H1 (cell line): ENCODE data around the gene TANC1. TPM values are rescaled to one million over a fixed set of nuclear protein-coding genes. Genes with fewer than 3 reads are reported as not detected.

ENCODE experiments used
- CTCF ChIA-PET: fragments of 300-600 bp; sonication (Branson Sonifier 250); formaldehyde crosslinking; loops from one replicate; lab custom pipeline; 2021; ENCODE audit not compliant: partially characterized antibody; lab: Charles Lee
- POLR2A ChIA-PET: fragments of 300-600 bp; sonication (Branson Sonifier 250); formaldehyde crosslinking; loops from one replicate; lab custom pipeline; 2021; ENCODE audit warnings: inconsistent platforms; ENCODE audit not compliant: partially characterized antibody; lab: Charles Lee
- DNase-seq, 2 experiments: peaks; one replicate each; pipeline versions ENCODE4 v3.0.0 to v3.0.0-alpha.2; 2010 to 2022; ENCODE audit warnings: low spot score in 2 of 2, low read depth in 1 of 2, mixed read lengths in 1 of 2
- FAIRE-seq: peaks from 2 replicates; lab custom pipeline; 2011; peaks lifted over from hg19 to GRCh38; lab: Jason Lieb, UNC
- H2AFZ ChIP-seq: 2 replicates; pipeline ENCODE4 v1.8.1; 2012; ENCODE audit warnings: low read length, inconsistent platforms
- H2AK5ac ChIP-seq: 2 replicates; pipeline ENCODE4 v1.6.1; 2013; ENCODE audit warnings: low read depth, low read length
- H2BK120ac ChIP-seq: replicated peaks from 2 replicates; pipeline ENCODE3; 2013; ENCODE audit warnings: low read depth, low read length, inconsistent platforms
- H2BK12ac ChIP-seq: 2 replicates; pipeline ENCODE4 v1.6.1; 2013; ENCODE audit warnings: low read depth, low read length
- H2BK15ac ChIP-seq: 2 replicates; pipeline ENCODE4 v1.6.1; 2013; ENCODE audit warnings: low read length
- H2BK20ac ChIP-seq: 2 replicates; pipeline ENCODE4 v1.6.1; 2013; ENCODE audit warnings: low read length
- H2BK5ac ChIP-seq: 2 replicates; pipeline ENCODE4 v1.6.1; 2013; ENCODE audit warnings: low read depth, low read length
- H3K14ac ChIP-seq: 2 replicates; pipeline ENCODE4 v1.6.1; 2013; ENCODE audit warnings: inconsistent platforms; ENCODE audit not compliant: insufficient read length
- H3K18ac ChIP-seq: 2 replicates; pipeline ENCODE4 v1.6.1; 2013; ENCODE audit warnings: low read length; ENCODE audit errors: extremely low read depth
- H3K23ac ChIP-seq: 2 replicates; pipeline ENCODE4 v1.6.1; 2013; ENCODE audit warnings: inconsistent platforms; ENCODE audit not compliant: insufficient read length
- H3K23me2 ChIP-seq: 2 replicates; pipeline ENCODE4 v1.6.1; 2013; ENCODE audit warnings: low read depth, low read length
- H3K27ac ChIP-seq: 2 replicates; pipeline ENCODE4 v1.6.1; 2011; ENCODE audit warnings: low read depth, low read length, inconsistent platforms
- H3K27me3 ChIP-seq, 4 experiments: replicated peaks in 1 of 4; 1 replicate in 1 of 4; 2 replicates in 3 of 4; pipeline versions ENCODE4 v1.6.1 to v1.8.1; 2011 to 2013; ENCODE audit warnings: low read length in 3 of 4, mild to moderate bottlenecking in 3 of 4, inconsistent platforms in 2 of 4, mixed read lengths in 2 of 4, moderate library complexity in 1 of 4; ENCODE audit not compliant: control insufficient read depth in 3 of 4, insufficient read depth in 3 of 4; ENCODE audit errors: extremely low read depth in 1 of 4
- H3K36me3 ChIP-seq, 4 experiments: 2 replicates each; pipeline versions ENCODE4 v1.6.1 to v1.8.1; 2011 to 2013; ENCODE audit warnings: mild to moderate bottlenecking in 4 of 4, low read length in 3 of 4, moderate library complexity in 2 of 4, control low read depth in 1 of 4, inconsistent platforms in 1 of 4; ENCODE audit not compliant: insufficient read depth in 4 of 4, control insufficient read depth in 2 of 4
- H3K4ac ChIP-seq: replicated peaks from 2 replicates; pipeline ENCODE3; 2013; ENCODE audit warnings: low read length, low read depth, mixed read lengths, inconsistent platforms; ENCODE audit not compliant: insufficient read length
- H3K4me1 ChIP-seq, 4 experiments: replicated peaks in 1 of 4; 1 replicate in 1 of 4; 2 replicates in 3 of 4; pipeline versions ENCODE4 v1.6.1 to v1.8.1; 2011 to 2013; ENCODE audit warnings: low read length in 3 of 4, inconsistent platforms in 2 of 4, mixed read lengths in 1 of 4; ENCODE audit not compliant: insufficient read depth in 4 of 4, control insufficient read depth in 3 of 4
- H3K4me2 ChIP-seq, 2 experiments: 2 replicates each; pipeline versions ENCODE4 v1.6.1 to v1.8.1; 2011 to 2013; ENCODE audit warnings: low read depth in 2 of 2, low read length in 2 of 2, control low read depth in 1 of 2, inconsistent platforms in 1 of 2, mild to moderate bottlenecking in 1 of 2; ENCODE audit not compliant: insufficient read depth in 1 of 2
- H3K4me3 ChIP-seq, 4 experiments: fragments of 200-600, 300-600 bp in 1 of 4; sonication (generic), shearing (Covaris generic), sonication (Bioruptor Twin) in 1 of 4; 2 replicates each; pipeline versions ENCODE4 v1.5.1 to v1.8.1; 2011 to 2016; ENCODE audit warnings: low read length in 4 of 4, low read depth in 3 of 4, control low read depth in 2 of 4, inconsistent platforms in 2 of 4, mild to moderate bottlenecking in 2 of 4, mixed read lengths in 1 of 4, moderate library complexity in 1 of 4; ENCODE audit not compliant: insufficient read depth in 2 of 4; ENCODE audit errors: extremely low read depth in 1 of 4
- H3K56ac ChIP-seq: replicated peaks from 2 replicates; pipeline ENCODE3; 2013; ENCODE audit warnings: low read depth, mild to moderate bottlenecking, mixed read lengths, low read length, inconsistent platforms; ENCODE audit not compliant: insufficient read length
- H3K79me1 ChIP-seq: 2 replicates; pipeline ENCODE4 v1.6.1; 2013; ENCODE audit warnings: low read depth, low read length, control low read depth
- H3K79me2 ChIP-seq, 2 experiments: 2 replicates each; pipeline versions ENCODE4 v1.6.1 to v1.8.1; 2012 to 2013; ENCODE audit warnings: low read length in 2 of 2, mild to moderate bottlenecking in 2 of 2, inconsistent platforms in 1 of 2; ENCODE audit not compliant: insufficient read depth in 2 of 2, control insufficient read depth in 1 of 2
- H3K9ac ChIP-seq, 4 experiments: replicated peaks in 1 of 4; 1 replicate in 1 of 4; 2 replicates in 3 of 4; pipeline versions ENCODE4 v1.6.1 to v1.8.1; 2011 to 2013; ENCODE audit warnings: low read depth in 3 of 4, low read length in 3 of 4, control low read depth in 2 of 4, mild to moderate bottlenecking in 2 of 4, moderate library complexity in 2 of 4, inconsistent platforms in 1 of 4; ENCODE audit errors: extremely low read depth in 1 of 4
- H3K9me3 ChIP-seq, 2 experiments: 2 replicates each; pipeline versions ENCODE4 v1.6.1 to v1.8.1; 2012 to 2013; ENCODE audit warnings: mild to moderate bottlenecking in 2 of 2, moderate library complexity in 2 of 2, control low read depth in 1 of 2, inconsistent platforms in 1 of 2, low read depth in 1 of 2, low read length in 1 of 2, mixed read lengths in 1 of 2; ENCODE audit not compliant: insufficient read depth in 2 of 2
- H4K20me1 ChIP-seq, 2 experiments: replicated peaks in 1 of 2; 2 replicates each; pipeline versions ENCODE3 to v1.8.1; 2011 to 2013; ENCODE audit warnings: inconsistent platforms in 2 of 2, low read length in 2 of 2, mild to moderate bottlenecking in 1 of 2; ENCODE audit not compliant: insufficient read depth in 2 of 2, control insufficient read depth in 1 of 2
- H4K5ac ChIP-seq: 2 replicates; pipeline ENCODE4 v1.6.1; 2013; ENCODE audit warnings: low read length, low read depth, mixed read lengths, inconsistent platforms; ENCODE audit not compliant: insufficient read length
- H4K8ac ChIP-seq: 2 replicates; pipeline ENCODE4 v1.8.0; 2013; ENCODE audit warnings: mild to moderate bottlenecking, moderate library complexity, low read length, inconsistent platforms; ENCODE audit not compliant: insufficient read depth; ENCODE audit errors: extremely low read depth
- H4K91ac ChIP-seq: replicated peaks from 2 replicates; pipeline ENCODE3; 2013; ENCODE audit warnings: low read length, mixed read lengths, inconsistent platforms; ENCODE audit not compliant: insufficient read length
- ASH2L ChIP-seq: fragments of 200-600, 300-600 bp; sonication (generic); IDR thresholded peaks from one replicate; pipeline ENCODE4 v1.7.1; 2017; ENCODE audit warnings: low read length
- CHD2 ChIP-seq: IDR thresholded peaks from 2 replicates; pipeline ENCODE4 v1.6.1; 2012; ENCODE audit warnings: low read length, improper control_type of control experiment
- HDAC6 ChIP-seq: IDR thresholded peaks from one replicate; pipeline ENCODE4 v1.7.1; 2012; ENCODE audit warnings: low read depth, mild to moderate bottlenecking, inconsistent platforms, low read length, moderate library complexity
- RXRA ChIP-seq: IDR thresholded peaks from 2 replicates; pipeline ENCODE4 v1.6.1; 2011; ENCODE audit warnings: low read depth, mild to moderate bottlenecking, low read length, moderate library complexity; ENCODE audit not compliant: insufficient read depth
- WGBS, 2 experiments: shearing (Covaris generic) in 1 of 2; methylation state at CpG; one replicate each; pipeline versions ENCODE4 v1.1.6 to v1.1.7; 2013 to 2015; ENCODE audit warnings: low lambda C conversion rate in 2 of 2, mixed read lengths in 2 of 2, inconsistent platforms in 1 of 2, low coverage in 1 of 2, missing lambda C conversion rate in 1 of 2; ENCODE audit not compliant: insufficient replicate concordance in 2 of 2, insufficient coverage in 1 of 2, insufficient read length in 1 of 2; ENCODE audit errors: extremely low coverage in 1 of 2, missing lambda C conversion rate in 1 of 2; 5-methylcytosine and 5-hydroxymethylcytosine counted together
- polyA plus RNA-seq, 7 experiments: library from polyadenylated mRNA; depleted of rRNA in 3 of 7; stranded (reverse) in 5 of 7; unstranded in 2 of 7; fragments of >200 nt in 5 of 7; fragments of 200-250 nt in 2 of 7; gene quantifications; 1 replicate in 5 of 7; 2 replicates in 1 of 7; 4 replicates in 1 of 7; pipeline versions ENCODE4 v1.2.1 to v1.2.3, GENCODE V29; 2011 to 2013; ENCODE audit warnings: missing spikeins in 2 of 7, mixed read lengths in 2 of 7
- total RNA-seq: library from RNA; stranded (reverse); fragmentation: NEBNext Ultra II Directional; extraction: Animal tissue kit (Norgen Biotek cat#: 25700); gene quantifications from 2 replicates; pipeline ENCODE4 v1.2.1, GENCODE V29; 2021

TANC1 gene
- total and polyA plus RNA-seq, 2 of the 8 experiments (the other 6 are each of a cell fraction or from before 2014, with no cell fraction given) = 4.1 to 7.6 TPM

- CTCF ChIA-PET = interaction anchor here (0.9 to 1.9 kb wide), 7 partner anchors 25 to 135 kb away, joined by 3 to 7 read pairs (median 3); no protein-coding TSS in a partner anchor
Observed at GRCh38 chr2:159029936-159030335, 61.5 kb downstream of the TANC1 start.

More at GRCh38 chr2:159029936-159030335, 61.5 kb downstream of the TANC1 start:
- Histone ChIP-seq H2BK15ac (no peak overlapping the region), H4K91ac (no peak overlapping the region), H2AK5ac (no peak overlapping the region), H3K79me1 (no peaks in the 10 kb centered on the region), H3K27ac (no peak overlapping the region), H3K27me3 (no peaks in the 10 kb centered on the region), H3K4ac (no peak overlapping the region), H2BK12ac (no peak overlapping the region), H4K5ac (no peak overlapping the region), H3K9ac (no peak overlapping the region), H3K9me3 (no peaks in the 10 kb centered on the region), H3K4me1 (peaks cover 2 to 13% (median 9%) of the 10 kb centered on the region in 4 experiments), H2BK5ac (no peak overlapping the region), H2BK20ac (no peak overlapping the region), H3K79me2 (no peaks in the 10 kb centered on the region), H4K20me1 (no peaks in the 10 kb centered on the region), H2BK120ac (no peak overlapping the region), H3K4me3 (no peak overlapping the region), H3K23me2 (no peaks in the 10 kb centered on the region; the same call in 1 of the 2 replicates), H3K18ac (no peak overlapping the region), H3K36me3 (no peaks in the 10 kb centered on the region), H3K14ac (no peak overlapping the region), H4K8ac (no peak overlapping the region), H2AFZ (no peak overlapping the region), H3K56ac (no peak overlapping the region), H3K23ac (no peak overlapping the region), H3K4me2 (no peak overlapping the region)
- no peak for DNase-seq
- FAIRE-seq = no peak
- TF ChIP-seq RXRA = no peak
- TF ChIP-seq CHD2 = no peak
- TF ChIP-seq ASH2L = no peak
- TF ChIP-seq HDAC6 = no peak
- POLR2A ChIA-PET = no interaction called here
- WGBS, 2 experiments = 91% methylated on average over 2 of the region's 2 CpGs; no CpG with 5 or more reads in 1 of the 2 experiments
